SK-N-MC (cell line): ENCODE data around the gene JAKMIP1.

Experiments used
- EZH2 ChIP-seq: fragments of 200-600 bp; sonication (generic); IDR thresholded peaks from one replicate; pipeline ENCODE4 v1.6.1; 2017; ENCODE audit warnings: antibody characterized with exemption
- POLR2AphosphoS5 ChIP-seq: IDR thresholded peaks from 2 replicates; pipeline ENCODE4 v1.6.1; 2012; ENCODE audit warnings: mild to moderate bottlenecking, low read depth, low read length, borderline replicate concordance

DNA sequence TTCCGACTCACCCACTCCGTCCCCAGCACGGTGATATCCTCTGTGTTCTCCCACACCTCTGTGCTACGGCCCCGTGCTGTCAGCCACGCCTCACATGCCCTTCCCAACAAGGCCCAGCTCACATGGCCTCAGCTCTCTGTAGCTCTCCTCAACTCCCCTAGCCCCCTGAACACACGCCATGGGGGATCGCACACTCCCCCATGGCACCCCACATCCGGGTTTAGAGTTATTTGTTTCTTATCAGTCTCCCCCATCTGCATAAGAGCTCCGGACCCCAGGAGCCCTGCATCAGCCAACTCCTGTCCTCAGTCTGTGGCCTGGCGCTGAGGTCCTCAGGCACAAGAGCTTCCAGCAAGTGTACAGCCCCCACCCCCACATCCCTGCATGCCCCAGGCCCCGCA, 189.1 kb downstream of the JAKMIP1 start:
- TF ChIP-seq POLR2AphosphoS5 (no peak), EZH2 (no peak)
